ENCODE data around the gene HTR7. TPM values are rescaled to one million over a fixed set of nuclear protein-coding genes. Genes with fewer than 3 reads are reported as not detected.

HTR7 gene
- total RNA-seq, 2 donors from 2014 or later, result 0.18 TPM; not detected in 1

DNA sequence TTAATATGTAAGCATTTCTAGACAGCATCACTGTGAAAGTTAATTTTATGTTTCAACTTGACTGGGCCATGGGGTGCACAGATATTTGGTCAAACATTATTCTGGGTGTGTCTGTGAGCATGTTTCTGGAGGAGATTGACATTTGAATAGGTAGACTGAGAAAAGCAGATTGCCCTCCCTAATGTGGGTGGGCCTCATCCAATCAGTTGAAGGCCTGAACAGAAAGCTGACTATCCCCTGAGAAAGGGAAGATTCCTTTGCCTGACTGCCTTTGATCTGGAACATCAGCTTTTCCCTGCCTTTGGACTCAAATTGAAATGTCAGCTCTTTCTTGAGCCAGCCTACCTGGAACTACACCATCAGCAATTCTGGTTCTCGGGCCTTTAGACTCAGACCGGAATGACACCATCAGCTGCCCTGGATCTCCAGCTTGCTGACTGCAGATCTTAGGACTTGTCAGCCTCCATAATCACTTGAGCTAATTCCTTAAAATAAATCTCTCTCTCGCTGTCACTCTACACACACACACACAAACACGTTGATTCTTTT, 8.3 kb upstream of the HTR7 start:
- no peak for ATAC-seq
- no peaks in the 10 kb centered on the region for H3K36me3 Mint-ChIP-seq
- peaks cover 4 to 6% of the 10 kb centered on the region in 2 donors for H3K9me3 Mint-ChIP-seq

DNA sequence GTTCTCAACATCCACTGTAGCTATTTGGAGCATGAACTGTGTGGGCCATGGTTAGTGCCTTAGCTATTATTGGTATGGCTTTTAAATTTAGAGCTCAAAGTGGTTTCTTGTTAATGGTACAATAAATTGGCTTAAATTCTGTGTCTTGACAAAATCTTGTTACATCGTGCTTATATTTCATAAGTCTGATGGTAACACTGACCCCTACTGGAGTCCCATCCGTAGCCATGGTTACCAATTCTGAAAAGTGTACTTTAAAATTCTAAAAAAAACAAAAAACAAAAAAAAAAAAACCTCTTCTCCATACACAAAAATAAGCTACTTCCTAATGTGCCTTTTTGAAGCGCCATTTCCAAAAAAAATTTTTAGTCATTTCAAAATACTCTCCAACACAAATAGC, 7.6 kb upstream of the HTR7 start:
- H3K36me3 Mint-ChIP-seq, result no peaks in the 10 kb centered on the region
- DNase-seq (ENCODE audit: low spot score in 2 of 2), result no peak
- peaks cover 1 to 4% of the 10 kb centered on the region in 2 donors for H3K9me3 Mint-ChIP-seq
- no peak for ATAC-seq
- no peak overlapping the region for H3K27ac Mint-ChIP-seq

More for the DNA sequence above, 8.3 kb upstream of the HTR7 start:
- DNase-seq (ENCODE audit: low spot score in 2 of 2), result no peak
- no peak overlapping the region for H3K27ac Mint-ChIP-seq

DNA sequence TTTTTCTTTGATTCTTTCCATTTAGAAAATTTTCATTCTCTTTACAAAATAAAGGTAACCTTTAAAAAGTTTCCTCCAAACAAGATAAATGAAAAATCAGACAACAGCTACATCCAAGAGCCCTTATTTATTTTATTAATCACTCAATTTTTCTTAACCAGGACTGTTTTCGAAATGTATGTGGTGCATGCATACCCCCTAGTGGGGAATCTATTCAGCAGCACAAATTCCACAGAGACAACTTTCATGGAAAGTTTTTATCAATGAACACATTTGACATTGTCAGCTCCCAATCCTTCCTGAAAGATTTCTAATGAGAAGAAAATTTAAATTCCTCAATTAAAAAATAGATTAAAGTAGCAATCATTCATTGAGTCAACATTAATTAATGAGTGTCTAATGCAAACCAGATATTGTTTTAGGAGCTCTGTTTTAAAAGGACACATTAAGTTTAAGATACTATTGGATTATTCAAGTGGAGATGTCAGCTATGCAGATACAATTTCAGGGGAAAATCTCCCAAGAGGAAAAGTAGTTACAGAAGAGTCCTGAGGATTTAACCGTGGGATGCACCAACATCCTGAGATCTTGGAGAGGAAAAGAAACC, 5.2 kb upstream of the HTR7 start:
- no peak for ATAC-seq
- no peak for DNase-seq (ENCODE audit: low spot score in 2 of 2)
- no peaks in the 10 kb centered on the region for H3K9me3 Mint-ChIP-seq
- H3K36me3 Mint-ChIP-seq, result no peaks in the 10 kb centered on the region
- no peak overlapping the region for H3K27ac Mint-ChIP-seq

DNA sequence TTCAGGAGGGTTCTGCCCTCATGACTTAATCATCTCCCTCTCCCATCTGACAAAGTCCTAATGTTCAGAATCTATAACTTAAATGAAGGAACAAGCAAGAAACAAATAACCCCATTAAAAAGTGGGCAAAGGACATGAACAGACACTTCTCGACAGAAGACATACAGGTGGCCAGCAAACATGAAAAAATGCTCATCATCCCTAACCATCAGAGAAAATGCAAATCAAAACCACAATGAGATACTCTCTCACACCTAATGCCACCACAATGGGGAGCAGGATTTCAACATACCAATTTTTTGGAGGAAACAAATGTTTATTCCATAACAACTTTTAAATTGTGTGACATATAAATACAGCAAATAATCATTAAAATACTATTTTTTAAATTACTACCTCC, 3.0 kb upstream of the HTR7 start:
- DNase-seq (ENCODE audit: low spot score in 2 of 2) (no peak), ATAC-seq (no peak)
- H3K27ac Mint-ChIP-seq, result no peak overlapping the region
- H3K9me3 Mint-ChIP-seq, result no peaks in the 10 kb centered on the region
- no peaks in the 10 kb centered on the region for H3K36me3 Mint-ChIP-seq

DNA sequence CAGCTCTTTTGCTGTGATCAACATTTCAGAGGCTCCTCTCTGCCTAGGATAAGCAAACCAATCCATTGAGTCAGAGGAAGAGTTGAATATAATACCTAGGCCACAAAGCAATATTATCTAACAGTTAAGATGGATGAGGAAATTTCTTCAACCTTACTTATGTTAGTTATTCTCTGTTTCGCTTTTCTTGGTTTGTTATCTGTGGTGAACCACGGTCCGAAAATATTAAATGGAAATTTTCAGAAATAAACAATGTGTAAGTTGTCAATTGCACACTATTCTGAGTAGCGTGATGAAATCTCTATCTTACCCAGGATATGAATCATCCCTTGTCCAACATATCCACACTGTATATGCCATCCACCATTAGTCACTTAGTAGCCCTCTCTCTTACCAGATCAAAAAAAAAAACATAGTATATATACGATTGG, 1.5 kb upstream of the HTR7 start:
- Mint-ChIP-seq H3K9me3 (no peaks in the 10 kb centered on the region), H3K27ac (no peak overlapping the region), H3K36me3 (no peaks in the 10 kb centered on the region)
- DNase-seq (ENCODE audit: low spot score in 2 of 2), result no peak
- peak; percentile 29 to 58 for ATAC-seq

DNA sequence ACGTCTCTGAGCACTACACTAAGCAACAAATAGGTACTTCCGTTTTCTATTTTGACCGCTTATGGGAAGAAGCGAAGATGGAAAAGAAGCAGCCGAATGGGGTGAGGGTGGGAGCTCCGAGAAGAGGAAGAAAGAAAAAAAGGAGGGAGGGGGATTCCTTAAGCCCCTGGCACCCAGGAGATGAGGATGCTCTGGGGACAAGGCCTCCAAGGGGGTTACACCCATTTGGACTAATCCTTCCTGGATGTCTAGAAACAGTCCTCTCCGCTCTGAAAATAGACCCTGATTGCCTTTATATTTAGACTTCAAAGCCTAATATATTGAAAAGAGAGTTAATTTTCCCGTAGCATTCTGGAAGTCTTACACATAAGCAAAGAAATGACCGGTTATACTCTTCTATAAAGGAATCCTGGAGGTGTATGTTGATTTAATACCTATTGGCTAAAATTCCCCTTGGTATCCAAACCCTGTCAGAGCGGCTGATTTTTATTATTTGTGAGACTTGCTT, 676 bp upstream of the HTR7 start:
- no peak for ATAC-seq
- no peaks in the 10 kb centered on the region for H3K36me3 Mint-ChIP-seq

DNA sequence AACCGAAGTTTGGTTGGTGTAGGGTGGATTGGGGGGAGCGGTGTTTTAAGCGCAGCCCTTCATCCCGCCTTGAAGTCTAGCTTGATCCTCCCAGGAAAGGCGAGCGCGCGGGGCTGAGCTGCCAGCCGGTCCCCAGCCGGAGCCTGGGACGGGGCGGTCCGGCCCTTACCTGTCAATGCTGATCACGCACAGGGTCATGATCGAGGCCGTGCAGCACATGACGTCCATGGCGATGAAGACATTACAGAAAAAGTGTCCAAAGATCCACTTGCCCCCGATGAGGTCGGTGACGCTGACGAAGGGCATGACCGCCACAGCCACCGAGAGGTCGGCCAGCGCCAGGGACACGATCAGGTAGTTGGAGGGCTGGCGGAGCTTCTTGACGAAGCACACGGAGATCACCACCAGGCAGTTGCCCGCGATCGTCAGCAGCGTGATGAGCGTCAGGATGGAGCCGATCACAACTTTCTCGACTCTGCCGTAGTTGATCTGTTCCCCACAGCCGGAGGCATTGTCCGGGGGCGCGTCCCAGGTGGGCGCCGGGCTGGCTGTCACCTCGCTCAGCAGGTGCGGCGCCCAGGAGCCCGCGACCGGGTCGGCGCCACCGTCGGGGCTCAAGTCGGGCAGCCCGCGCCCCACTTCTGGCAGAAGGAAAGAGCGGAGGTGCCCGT, 740 bp downstream of the HTR7 start:
- Mint-ChIP-seq H3K9me3 (no peaks in the 10 kb centered on the region), H3K27ac (no peak overlapping the region), H3K36me3 (no peaks in the 10 kb centered on the region)
- peak; percentile 13 to 25 for ATAC-seq
- no peak for DNase-seq (ENCODE audit: low spot score in 2 of 2)

More for the DNA sequence above, 676 bp upstream of the HTR7 start:
- Mint-ChIP-seq H3K27ac (no peak overlapping the region), H3K9me3 (no peaks in the 10 kb centered on the region)
- DNase-seq (ENCODE audit: low spot score in 2 of 2), result no peak

DNA sequence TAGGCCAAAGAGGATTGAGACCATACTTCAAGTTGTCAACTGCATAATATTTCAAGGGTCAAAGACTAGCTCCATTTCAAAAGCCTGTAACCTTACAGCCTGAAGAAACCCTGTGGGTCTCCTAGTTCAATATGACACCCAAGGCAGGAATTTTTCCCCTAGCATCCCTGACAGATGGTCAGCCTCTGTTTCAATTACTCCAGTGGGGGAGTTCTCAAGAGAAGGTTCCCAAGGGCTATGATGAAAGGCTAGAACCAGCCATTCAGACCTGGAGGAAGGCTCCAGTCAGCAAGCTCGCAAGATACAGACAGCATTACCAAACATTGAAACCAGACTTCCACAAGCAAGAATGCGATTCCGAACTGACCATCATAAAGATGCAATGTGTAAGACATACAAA, 1.6 kb downstream of the HTR7 start:
- no peak for DNase-seq (ENCODE audit: low spot score in 2 of 2)
- ATAC-seq, result no peak
- H3K36me3 Mint-ChIP-seq, result peaks cover 0 to 7% of the 10 kb centered on the region in 2 donors
- no peaks in the 10 kb centered on the region for H3K9me3 Mint-ChIP-seq
- H3K27ac Mint-ChIP-seq, result no peak overlapping the region

DNA sequence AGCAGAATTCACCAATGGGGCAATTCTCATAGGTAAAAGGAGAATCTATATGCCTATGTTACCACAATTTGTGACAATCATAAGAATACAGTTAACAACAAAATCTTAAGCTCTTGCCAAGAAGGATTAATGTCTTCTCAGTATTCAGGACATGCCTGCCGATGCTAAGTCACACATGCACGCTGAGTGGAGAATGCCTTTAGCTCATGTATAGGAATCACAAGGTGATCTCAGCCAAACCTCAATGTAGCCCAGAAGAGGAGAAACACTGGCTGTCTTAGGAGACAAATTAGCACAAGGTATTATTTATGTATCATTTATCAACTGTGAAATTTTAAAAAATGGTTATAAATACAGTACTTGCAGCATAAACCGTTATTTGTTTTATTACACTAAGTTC, 2.7 kb downstream of the HTR7 start:
- DNase-seq (ENCODE audit: low spot score in 2 of 2), result no peak
- Mint-ChIP-seq H3K36me3 (peaks cover 10 to 17% of the 10 kb centered on the region in 2 donors), H3K9me3 (peaks cover 9 to 10% of the 10 kb centered on the region in 2 donors), H3K27ac (no peak overlapping the region)
- ATAC-seq, result no peak

DNA sequence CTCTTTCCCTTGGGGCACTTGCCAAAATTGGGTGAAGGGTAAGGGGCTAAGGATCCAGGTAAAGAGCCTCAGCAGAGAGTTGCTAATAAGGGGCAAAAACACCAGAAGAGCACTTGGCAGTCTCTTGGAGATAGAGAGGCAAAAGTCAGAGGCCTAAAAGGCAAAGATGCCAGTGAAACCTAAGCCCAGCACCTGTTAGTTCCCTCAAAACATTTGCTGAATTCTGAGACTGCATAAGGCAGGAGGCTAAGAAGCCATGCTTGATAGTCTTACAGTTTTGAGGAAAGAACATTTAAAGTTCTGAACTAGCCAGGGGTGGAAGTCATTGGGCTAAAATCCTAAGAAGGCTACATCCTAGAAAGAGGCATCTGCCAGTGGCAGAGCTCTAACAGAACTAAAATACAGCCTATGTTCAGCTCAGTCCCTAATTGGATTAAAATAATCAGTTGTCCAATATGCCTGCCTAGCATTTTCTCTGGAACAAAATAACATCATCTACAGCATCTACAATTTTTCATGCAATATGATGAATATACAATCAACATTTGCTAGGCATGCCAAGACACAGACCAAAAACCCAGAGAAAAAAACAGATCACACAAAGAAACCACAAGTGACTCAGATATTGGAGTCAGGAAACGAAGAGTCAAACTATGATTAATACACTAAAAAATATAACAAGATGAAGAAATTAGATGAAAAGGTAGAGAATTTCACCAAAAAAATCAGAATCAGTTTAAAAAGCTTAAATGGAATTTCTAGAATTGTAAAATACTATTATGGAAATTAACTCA, 7.7 kb downstream of the HTR7 start:
- DNase-seq (ENCODE audit: low spot score in 2 of 2), result no peak
- ATAC-seq, result peak; percentile 50 to 51
- Mint-ChIP-seq H3K9me3 (peaks cover 9 to 10% of the 10 kb centered on the region in 2 donors), H3K27ac (peak overlapping the region in 1 of 2 donors; percentile 9), H3K36me3 (peaks cover 11 to 17% of the 10 kb centered on the region in 2 donors)

DNA sequence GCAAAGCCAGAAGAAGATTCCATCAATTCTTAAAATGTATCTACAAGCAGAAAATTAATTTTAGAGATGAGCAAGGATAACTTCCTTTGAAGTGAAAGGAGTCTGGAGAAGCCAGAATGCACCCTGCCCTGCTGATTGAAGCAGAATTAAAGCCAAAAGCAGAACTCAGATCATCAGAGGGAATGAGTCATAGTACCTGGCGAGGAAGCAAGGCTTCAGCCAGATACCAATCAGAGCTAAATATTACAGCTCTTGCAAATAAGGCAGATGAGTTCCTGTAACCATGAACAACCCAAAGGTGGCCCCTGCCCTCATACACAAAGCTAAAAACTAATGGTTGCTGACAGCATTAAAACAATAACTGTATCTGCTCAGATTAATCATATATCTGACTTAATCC, 10.4 kb downstream of the HTR7 start:
- no peak overlapping the region for H3K27ac Mint-ChIP-seq
- H3K9me3 Mint-ChIP-seq, result peaks cover 9 to 10% of the 10 kb centered on the region in 2 donors
- peaks cover 11 to 17% of the 10 kb centered on the region in 2 donors for H3K36me3 Mint-ChIP-seq
- no peak for DNase-seq (ENCODE audit: low spot score in 2 of 2)
- ATAC-seq, result peak in 1 of 2 donors; percentile 83

DNA sequence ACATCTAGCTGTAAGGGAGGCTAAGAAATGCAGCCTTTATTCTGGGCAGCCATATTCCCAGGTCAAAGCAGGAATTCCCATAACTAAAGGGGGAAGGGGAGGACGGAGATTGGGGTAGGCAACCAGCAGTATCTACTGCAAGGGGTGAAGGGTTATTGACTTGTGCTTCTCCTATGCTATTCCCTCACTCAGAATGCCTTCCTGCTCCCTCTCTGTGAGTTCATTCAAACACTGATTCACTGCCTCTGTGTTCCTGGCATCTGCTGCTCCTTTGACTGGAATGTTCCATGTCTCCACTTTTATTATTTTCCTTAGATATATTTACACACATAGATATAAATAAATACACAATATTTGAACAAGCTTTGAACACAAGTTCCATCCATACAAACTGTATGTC, 11.1 kb downstream of the HTR7 start:
- DNase-seq (ENCODE audit: low spot score in 2 of 2) (no peak), ATAC-seq (no peak)
- H3K27ac Mint-ChIP-seq, result no peak overlapping the region
- peaks cover 9 to 10% of the 10 kb centered on the region in 2 donors for H3K9me3 Mint-ChIP-seq
- H3K36me3 Mint-ChIP-seq, result peaks cover 11 to 14% of the 10 kb centered on the region in 2 donors

DNA sequence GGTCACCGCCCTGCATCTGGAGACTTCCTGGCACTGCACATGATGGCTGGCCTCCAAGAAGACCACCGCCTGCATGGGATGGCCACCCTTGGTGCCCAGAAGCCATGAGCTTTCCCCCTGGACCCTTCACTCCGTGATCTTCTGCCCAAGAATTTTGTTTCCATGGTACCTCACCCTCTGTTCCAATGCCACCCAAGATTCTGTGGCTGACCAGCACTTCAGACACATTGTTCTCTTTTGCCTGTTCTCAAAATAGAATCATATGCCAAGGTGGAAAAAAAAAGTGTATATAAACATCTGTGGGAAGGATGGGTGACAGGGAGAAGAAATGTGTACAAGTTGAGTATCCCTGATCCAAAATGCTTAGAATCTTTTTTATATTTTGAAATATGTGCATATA, 12.1 kb downstream of the HTR7 start:
- H3K27ac Mint-ChIP-seq, result no peak overlapping the region
- DNase-seq (ENCODE audit: low spot score in 2 of 2), result no peak
- ATAC-seq, result no peak
- H3K9me3 Mint-ChIP-seq, result peaks cover 6% of the 10 kb centered on the region in 2 donors
- H3K36me3 Mint-ChIP-seq, result peaks cover 4 to 7% of the 10 kb centered on the region in 2 donors

DNA sequence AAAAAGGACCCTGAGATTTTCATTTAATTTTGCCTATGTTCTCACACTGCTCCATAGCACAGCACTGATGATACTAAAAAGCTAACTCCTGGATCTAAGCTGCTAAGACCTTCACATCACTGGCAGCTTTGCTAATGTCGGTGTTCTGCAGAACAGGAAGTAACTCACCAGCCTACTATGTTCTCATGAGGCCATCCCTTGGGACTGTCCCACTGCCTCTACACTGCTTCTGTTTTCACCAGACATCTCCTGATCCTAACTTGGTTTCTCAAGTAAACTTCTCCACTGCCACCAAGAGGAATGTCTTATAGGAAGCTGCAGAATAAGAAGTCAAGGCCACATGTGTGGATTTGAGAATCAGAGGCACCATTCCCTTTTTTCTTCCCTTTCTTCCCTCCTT, 15.1 kb downstream of the HTR7 start:
- Mint-ChIP-seq H3K9me3 (no peaks in the 10 kb centered on the region), H3K36me3 (no peaks in the 10 kb centered on the region), H3K27ac (no peak overlapping the region)
- no peak for ATAC-seq
- DNase-seq (ENCODE audit: low spot score in 2 of 2), result no peak

DNA sequence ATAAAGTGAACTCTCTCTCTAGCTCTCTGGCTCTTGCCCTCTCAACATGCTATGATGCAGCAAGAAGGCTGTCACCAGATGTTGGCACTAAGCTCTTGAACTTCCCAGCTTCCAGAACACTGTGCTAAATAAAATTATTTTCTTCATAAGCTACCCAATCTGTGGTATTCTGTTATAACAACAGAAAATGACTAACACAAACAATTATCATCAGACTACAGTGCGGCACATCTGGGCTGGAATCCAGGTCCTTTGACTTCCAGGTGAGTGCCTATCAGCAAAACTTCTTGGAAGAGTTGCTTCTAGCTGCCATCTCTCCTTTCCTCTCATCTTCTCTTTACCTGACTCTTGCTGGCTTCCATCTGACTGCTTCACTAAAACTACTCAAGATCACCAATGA, 20.4 kb downstream of the HTR7 start:
- H3K27ac Mint-ChIP-seq, result no peak overlapping the region
- no peaks in the 10 kb centered on the region for H3K36me3 Mint-ChIP-seq
- ATAC-seq (no peak), DNase-seq (ENCODE audit: low spot score in 2 of 2) (no peak)
- no peaks in the 10 kb centered on the region for H3K9me3 Mint-ChIP-seq

DNA sequence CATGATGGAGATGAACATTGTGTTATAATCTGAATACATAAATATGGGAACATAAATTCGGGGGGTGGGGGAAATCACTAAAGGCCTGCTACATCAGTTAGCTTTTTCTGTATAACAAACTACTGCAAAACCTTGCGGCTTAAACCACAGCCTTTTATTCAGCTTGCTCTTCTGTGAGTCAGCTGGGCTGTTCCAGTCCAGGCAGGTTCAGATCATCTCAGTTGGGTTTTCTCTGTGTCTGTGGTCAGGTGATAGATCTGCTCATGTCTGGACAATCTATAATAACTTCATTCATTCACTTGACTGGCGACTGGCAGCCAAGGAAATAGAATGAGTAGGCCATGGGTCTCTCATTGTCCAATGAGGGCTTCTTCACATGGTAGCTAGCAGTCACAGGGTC, 23.5 kb downstream of the HTR7 start:
- no peak for DNase-seq (ENCODE audit: low spot score in 2 of 2)
- Mint-ChIP-seq H3K9me3 (no peaks in the 10 kb centered on the region), H3K27ac (no peak overlapping the region), H3K36me3 (no peaks in the 10 kb centered on the region)
- ATAC-seq, result no peak

DNA sequence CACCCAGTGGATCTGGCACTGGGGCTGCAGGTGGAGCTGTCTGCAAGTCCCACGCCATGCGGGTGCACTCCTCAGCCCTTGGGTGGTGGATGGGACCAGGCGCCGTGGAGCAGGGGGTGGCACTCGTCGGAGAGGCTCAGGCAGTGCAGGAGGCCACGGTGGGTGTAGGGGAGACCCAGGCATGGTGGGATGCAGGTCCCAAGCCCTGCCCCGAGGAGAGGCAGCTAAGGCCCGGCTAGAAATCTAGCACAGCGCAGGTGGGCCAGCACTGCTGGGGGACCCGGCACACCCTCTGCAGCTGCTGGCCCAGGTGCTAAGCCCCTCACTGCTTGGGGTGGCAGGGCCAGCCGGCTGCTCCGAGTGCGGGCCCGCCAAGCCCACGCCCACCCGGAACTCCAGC, 25.7 kb downstream of the HTR7 start:
- H3K9me3 Mint-ChIP-seq, result no peaks in the 10 kb centered on the region
- no peak for ATAC-seq
- no peak for DNase-seq (ENCODE audit: low spot score in 2 of 2)
- no peak overlapping the region for H3K27ac Mint-ChIP-seq
- H3K36me3 Mint-ChIP-seq, result no peaks in the 10 kb centered on the region
